ENCODE results near the gene SUPT4H1. TPM values are rescaled to one million over a fixed set of nuclear protein-coding genes. Genes with fewer than 3 reads are reported as not detected.

SUPT4H1 gene
- polyA plus RNA-seq, 1 donor (not counting 4 experiments of a cell fraction or from before 2014, with no cell fraction given) = 206 TPM

- H3K9me3 ChIP-seq (ENCODE audit: control insufficient read depth, low read depth, low read length) = no peaks in the 10 kb centered on the region
- peaks cover 23% of the 10 kb centered on the region for H3K27me3 ChIP-seq (ENCODE audit: control insufficient read depth, extremely low read depth, insufficient read depth, low read length)
- FAIRE-seq = no peak
- TF ChIP-seq EZH2 (IDR thresholded peaks at IDR 0.05; ENCODE audit: low read length) (no peak), CTCF (optimal IDR thresholded peaks at IDR 0.05 in 1 of 3, IDR thresholded peaks at IDR 0.05 in 1 of 3, conservative IDR thresholded peaks at IDR 0.05 in 1 of 3; ENCODE audit: extremely low read depth in 1 of 3, insufficient read depth in 2 of 3, low read length in 3 of 3) (no peak)
- no peak overlapping the region for H2AFZ ChIP-seq (ENCODE audit: control insufficient read depth, low read length)
- no peaks in the 10 kb centered on the region for H3K79me2 ChIP-seq (ENCODE audit: control insufficient read depth, insufficient read depth, low read length)
- no peaks in the 10 kb centered on the region for H3K36me3 ChIP-seq (ENCODE audit: control insufficient read depth in 2 of 2, extremely low read depth in 1 of 2, insufficient read depth in 2 of 2, low read length in 2 of 2)
- dilution Hi-C loops (cut with MboI; ENCODE audit: extremely low pct_ligation_motif_present, low sequenced_read_pairs) = no loop called here
- no peak overlapping the region for H3K27ac ChIP-seq (ENCODE audit: control insufficient read depth, insufficient read depth, low read length)
- H3K4me2 ChIP-seq (ENCODE audit: control insufficient read depth, extremely low read depth, insufficient read depth, low read depth, low read length) = no peak overlapping the region
- no peak overlapping the region for H3K9ac ChIP-seq (ENCODE audit: control insufficient read depth, extremely low read depth, insufficient read depth, low read length)
- no peaks in the 10 kb centered on the region for H3K9me1 ChIP-seq (ENCODE audit: control insufficient read depth, extremely low read depth, insufficient read depth, low read length)
- no peaks in the 10 kb centered on the region for H4K20me1 ChIP-seq (ENCODE audit: control insufficient read depth, extremely low read depth, insufficient read depth, low read length)
- no peak for DNase-seq (ENCODE audit: low read depth, low spot score)
- H3K4me1 ChIP-seq (ENCODE audit: control insufficient read depth, extremely low read depth, insufficient read depth, low read length) = no peaks in the 10 kb centered on the region
- no peak overlapping the region for H3K4me3 ChIP-seq (ENCODE audit: control insufficient read depth in 2 of 3, extremely low read depth in 1 of 3, insufficient read depth in 2 of 3, low read depth in 1 of 3, low read length in 3 of 3)
Measured at GRCh38 chr17:58302171-58302918, 49.7 kb downstream of the SUPT4H1 start.

GRCh38 chr17:58301504-58302150 is 50.4 kb downstream of the SUPT4H1 start:
- no peak overlapping the region for H2AFZ ChIP-seq (ENCODE audit: control insufficient read depth, low read length)
- peaks cover 23% of the 10 kb centered on the region for H3K27me3 ChIP-seq (ENCODE audit: control insufficient read depth, extremely low read depth, insufficient read depth, low read length)
- no peaks in the 10 kb centered on the region for H3K9me1 ChIP-seq (ENCODE audit: control insufficient read depth, extremely low read depth, insufficient read depth, low read length)
- dilution Hi-C loops (cut with MboI; ENCODE audit: extremely low pct_ligation_motif_present, low sequenced_read_pairs) = no loop called here
- no peak for DNase-seq (ENCODE audit: low read depth, low spot score)
- H3K4me2 ChIP-seq (ENCODE audit: control insufficient read depth, extremely low read depth, insufficient read depth, low read depth, low read length) = no peak overlapping the region
- TF ChIP-seq CTCF (optimal IDR thresholded peaks at IDR 0.05 in 1 of 3, IDR thresholded peaks at IDR 0.05 in 1 of 3, conservative IDR thresholded peaks at IDR 0.05 in 1 of 3; ENCODE audit: extremely low read depth in 1 of 3, insufficient read depth in 2 of 3, low read length in 3 of 3) = no peak
- no peak for TF ChIP-seq EZH2 (IDR thresholded peaks at IDR 0.05; ENCODE audit: low read length)
- H3K9ac ChIP-seq (ENCODE audit: control insufficient read depth, extremely low read depth, insufficient read depth, low read length) = no peak overlapping the region
- no peaks in the 10 kb centered on the region for H3K9me3 ChIP-seq (ENCODE audit: control insufficient read depth, low read depth, low read length)
- H3K79me2 ChIP-seq (ENCODE audit: control insufficient read depth, insufficient read depth, low read length) = no peaks in the 10 kb centered on the region
- H3K4me1 ChIP-seq (ENCODE audit: control insufficient read depth, extremely low read depth, insufficient read depth, low read length) = no peaks in the 10 kb centered on the region
- no peak overlapping the region for H3K4me3 ChIP-seq (ENCODE audit: control insufficient read depth in 2 of 3, extremely low read depth in 1 of 3, insufficient read depth in 2 of 3, low read depth in 1 of 3, low read length in 3 of 3)
- H4K20me1 ChIP-seq (ENCODE audit: control insufficient read depth, extremely low read depth, insufficient read depth, low read length) = no peaks in the 10 kb centered on the region
- FAIRE-seq = no peak
- H3K36me3 ChIP-seq (ENCODE audit: control insufficient read depth in 2 of 2, extremely low read depth in 1 of 2, insufficient read depth in 2 of 2, low read length in 2 of 2) = no peaks in the 10 kb centered on the region
- H3K27ac ChIP-seq (ENCODE audit: control insufficient read depth, insufficient read depth, low read length) = no peak overlapping the region
